Activated T-cell treated with anti-CD3 and anti-CD28 coated beads, Interleukin-2, amount 50 U/mL, for 24 hours (primary cell): Measurements from ENCODE around the gene CTNNA3.

Source experiments
- DNase-seq: peaks from one replicate; pipeline ENCODE4 v3.0.0-alpha.2; 2020
- H3K27ac Mint-ChIP-seq: 2 replicates; pipeline ENCODE4 v1.8.0; 2020; ENCODE audit warnings: mild to moderate bottlenecking, mixed read lengths
- H3K27me3 Mint-ChIP-seq: 2 replicates; pipeline ENCODE4 v1.8.0; 2020; ENCODE audit warnings: mixed read lengths
- H3K36me3 Mint-ChIP-seq: 2 replicates; pipeline ENCODE4 v1.8.0; 2020; ENCODE audit warnings: low read depth, mixed read lengths
- H3K4me1 Mint-ChIP-seq: 2 replicates; pipeline ENCODE4 v1.8.0; 2020; ENCODE audit warnings: low read depth, mixed read lengths
- H3K4me3 Mint-ChIP-seq: 2 replicates; pipeline ENCODE4 v1.8.0; 2020; ENCODE audit warnings: mild to moderate bottlenecking, moderate library complexity, mixed read lengths
- H3K9me3 Mint-ChIP-seq: 2 replicates; pipeline ENCODE4 v1.8.0; 2020; ENCODE audit warnings: mixed read lengths

CTNNA3 gene

GRCh38 chr10:66038623-66039022 lies 1657.4 kb downstream of the CTNNA3 start:
- Mint-ChIP-seq H3K9me3 (peaks cover 5% of the 10 kb centered on the region), H3K4me3 (no peak overlapping the region), H3K4me1 (no peaks in the 10 kb centered on the region), H3K27ac (no peak overlapping the region), H3K27me3 (no peaks in the 10 kb centered on the region), H3K36me3 (no peaks in the 10 kb centered on the region)
- DNase-seq: no peak

GRCh38 chr10:66026321-66026720 lies 1669.7 kb downstream of the CTNNA3 start:
- Mint-ChIP-seq H3K4me3 (no peak overlapping the region), H3K27me3 (no peaks in the 10 kb centered on the region), H3K9me3 (peaks cover 16% of the 10 kb centered on the region), H3K27ac (no peak overlapping the region), H3K4me1 (no peaks in the 10 kb centered on the region), H3K36me3 (no peaks in the 10 kb centered on the region)
- DNase-seq: no peak

GRCh38 chr10:66025186-66025585 lies 1670.8 kb downstream of the CTNNA3 start:
- Mint-ChIP-seq H3K27ac (no peak overlapping the region), H3K27me3 (no peaks in the 10 kb centered on the region), H3K9me3 (peaks cover 16% of the 10 kb centered on the region), H3K36me3 (no peaks in the 10 kb centered on the region), H3K4me3 (no peak overlapping the region), H3K4me1 (no peaks in the 10 kb centered on the region)
- no peak for DNase-seq

GRCh38 chr10:66021423-66021822 lies 1674.6 kb downstream of the CTNNA3 start:
- Mint-ChIP-seq H3K4me1 (no peaks in the 10 kb centered on the region), H3K4me3 (no peak overlapping the region), H3K27ac (no peak overlapping the region), H3K9me3 (peaks cover 7% of the 10 kb centered on the region), H3K36me3 (no peaks in the 10 kb centered on the region), H3K27me3 (no peaks in the 10 kb centered on the region)
- DNase-seq: no peak

GRCh38 chr10:66008221-66008620 lies 1687.8 kb downstream of the CTNNA3 start:
- H3K4me3 Mint-ChIP-seq: no peak overlapping the region
- no peak overlapping the region for H3K27ac Mint-ChIP-seq
- H3K9me3 Mint-ChIP-seq: peaks cover 4% of the 10 kb centered on the region
- H3K4me1 Mint-ChIP-seq: no peaks in the 10 kb centered on the region
- no peaks in the 10 kb centered on the region for H3K27me3 Mint-ChIP-seq
- DNase-seq: no peak
- no peaks in the 10 kb centered on the region for H3K36me3 Mint-ChIP-seq

GRCh38 chr10:66006411-66006810 lies 1689.6 kb downstream of the CTNNA3 start:
- no peaks in the 10 kb centered on the region for H3K4me1 Mint-ChIP-seq
- no peak for DNase-seq
- H3K27me3 Mint-ChIP-seq: no peaks in the 10 kb centered on the region
- H3K9me3 Mint-ChIP-seq: peaks cover 4% of the 10 kb centered on the region
- H3K27ac Mint-ChIP-seq: no peak overlapping the region
- H3K4me3 Mint-ChIP-seq: no peak overlapping the region
- no peaks in the 10 kb centered on the region for H3K36me3 Mint-ChIP-seq

GRCh38 chr10:65993451-65993850 lies 1702.5 kb downstream of the CTNNA3 start:
- DNase-seq: no peak
- Mint-ChIP-seq H3K27ac (no peak overlapping the region), H3K9me3 (peaks cover 22% of the 10 kb centered on the region), H3K4me1 (no peaks in the 10 kb centered on the region), H3K36me3 (no peaks in the 10 kb centered on the region), H3K4me3 (no peak overlapping the region), H3K27me3 (no peaks in the 10 kb centered on the region)

GRCh38 chr10:65968871-65969270 lies 1727.1 kb downstream of the CTNNA3 start:
- no peaks in the 10 kb centered on the region for H3K36me3 Mint-ChIP-seq
- no peak for DNase-seq
- H3K27me3 Mint-ChIP-seq: no peaks in the 10 kb centered on the region
- H3K4me3 Mint-ChIP-seq: no peak overlapping the region
- peaks cover 8% of the 10 kb centered on the region for H3K9me3 Mint-ChIP-seq
- H3K27ac Mint-ChIP-seq: no peak overlapping the region
- no peaks in the 10 kb centered on the region for H3K4me1 Mint-ChIP-seq

- Mint-ChIP-seq H3K4me1 (no peaks in the 10 kb centered on the region), H3K36me3 (no peaks in the 10 kb centered on the region), H3K27ac (no peak overlapping the region), H3K27me3 (no peaks in the 10 kb centered on the region), H3K4me3 (no peak overlapping the region), H3K9me3 (peaks cover 8% of the 10 kb centered on the region)
- no peak for DNase-seq
Observed at GRCh38 chr10:65968437-65968836, 1727.6 kb downstream of the CTNNA3 start.

- Mint-ChIP-seq H3K36me3 (no peaks in the 10 kb centered on the region), H3K4me3 (no peak overlapping the region), H3K27ac (no peak overlapping the region), H3K27me3 (no peaks in the 10 kb centered on the region), H3K9me3 (peaks cover 16% of the 10 kb centered on the region), H3K4me1 (no peaks in the 10 kb centered on the region)
- no peak for DNase-seq
Observed at GRCh38 chr10:65964205-65964604, 1731.8 kb downstream of the CTNNA3 start.

- no peaks in the 10 kb centered on the region for H3K36me3 Mint-ChIP-seq
- no peak overlapping the region for H3K27ac Mint-ChIP-seq
- H3K9me3 Mint-ChIP-seq: peaks cover 5% of the 10 kb centered on the region
- no peaks in the 10 kb centered on the region for H3K4me1 Mint-ChIP-seq
- H3K27me3 Mint-ChIP-seq: no peaks in the 10 kb centered on the region
- no peak for DNase-seq
- no peak overlapping the region for H3K4me3 Mint-ChIP-seq
Observed at GRCh38 chr10:65952086-65952485, 1743.9 kb downstream of the CTNNA3 start.

GRCh38 chr10:65950075-65950474 lies 1745.9 kb downstream of the CTNNA3 start:
- H3K27ac Mint-ChIP-seq: no peak overlapping the region
- no peaks in the 10 kb centered on the region for H3K36me3 Mint-ChIP-seq
- H3K4me3 Mint-ChIP-seq: no peak overlapping the region
- no peaks in the 10 kb centered on the region for H3K4me1 Mint-ChIP-seq
- peaks cover 5% of the 10 kb centered on the region for H3K9me3 Mint-ChIP-seq
- no peak for DNase-seq
- H3K27me3 Mint-ChIP-seq: no peaks in the 10 kb centered on the region

GRCh38 chr10:65949526-65949925 lies 1746.5 kb downstream of the CTNNA3 start:
- DNase-seq: no peak
- no peaks in the 10 kb centered on the region for H3K4me1 Mint-ChIP-seq
- no peak overlapping the region for H3K27ac Mint-ChIP-seq
- no peaks in the 10 kb centered on the region for H3K27me3 Mint-ChIP-seq
- no peaks in the 10 kb centered on the region for H3K36me3 Mint-ChIP-seq
- no peak overlapping the region for H3K4me3 Mint-ChIP-seq
- peaks cover 5% of the 10 kb centered on the region for H3K9me3 Mint-ChIP-seq

GRCh38 chr10:65945061-65945460 lies 1750.9 kb downstream of the CTNNA3 start:
- H3K4me1 Mint-ChIP-seq: no peaks in the 10 kb centered on the region
- no peak overlapping the region for H3K27ac Mint-ChIP-seq
- H3K27me3 Mint-ChIP-seq: no peaks in the 10 kb centered on the region
- H3K4me3 Mint-ChIP-seq: no peak overlapping the region
- H3K36me3 Mint-ChIP-seq: no peaks in the 10 kb centered on the region
- DNase-seq: no peak
- peaks cover 10% of the 10 kb centered on the region for H3K9me3 Mint-ChIP-seq

- Mint-ChIP-seq H3K36me3 (no peaks in the 10 kb centered on the region), H3K4me3 (no peak overlapping the region), H3K27ac (no peak overlapping the region)
Observed at GRCh38 chr10:65943451-65943850, 1752.5 kb downstream of the CTNNA3 start.

More at GRCh38 chr10:65943451-65943850, 1752.5 kb downstream of the CTNNA3 start:
- Mint-ChIP-seq H3K9me3 (peaks cover 10% of the 10 kb centered on the region), H3K4me1 (no peaks in the 10 kb centered on the region), H3K27me3 (no peaks in the 10 kb centered on the region)
- no peak for DNase-seq
